SK-N-SH (cell line): ENCODE results near the gene FRMD4B. TPM values are rescaled to one million over a fixed set of nuclear protein-coding genes. Genes with fewer than 3 reads are reported as not detected.
A peak's percentile ranks its signal among the peaks of the same experiment; 100 is the strongest.

Experiments
- CTCF ChIA-PET: fragments of 300-600, 350-600 bp; formaldehyde crosslinking; extraction: SDS; loops from one replicate; lab custom pipeline; 2021; lab: Yijun Ruan, JAX
- POLR2A ChIA-PET: fragments of 350-600 bp; sonication (Branson Sonifier 250); formaldehyde crosslinking; extraction: SDS; loops from one replicate; lab custom pipeline; 2020; ENCODE audit warnings: antibody characterized with exemption, inconsistent platforms; lab: Yijun Ruan, JAX
- DNase-seq: peaks from one replicate; pipeline ENCODE4 v3.0.0; 2012
- H2AFZ ChIP-seq: fragments of 200-600 bp; sonication (generic); 2 replicates; pipeline ENCODE4 v1.8.1; 2016; ENCODE audit warnings: antibody characterized with exemption, mild to moderate bottlenecking, low read depth
- H3F3A ChIP-seq: fragments of 200-600 bp; sonication (generic); replicated peaks from 2 replicates; pipeline ENCODE3; 2016; ENCODE audit warnings: antibody characterized with exemption, mild to moderate bottlenecking; ENCODE audit not compliant: insufficient read depth
- H3K27ac ChIP-seq, 2 experiments: fragments of 200-500 bp in 1 of 2; fragments of 200-600 bp in 1 of 2; sonication (Bioruptor generic) in 1 of 2; sonication (generic), shearing (Covaris generic) in 1 of 2; 2 replicates each; pipeline versions ENCODE4 v1.5.1 to v1.6.1; 2014 to 2016; ENCODE audit warnings: low read depth in 2 of 2, inconsistent platforms in 1 of 2, low read length in 1 of 2, mild to moderate bottlenecking in 1 of 2, mixed read lengths in 1 of 2
- H3K27me3 ChIP-seq: fragments of 200-600 bp; sonication (generic), shearing (Covaris generic); 2 replicates; pipeline ENCODE4 v1.6.1; 2016; ENCODE audit warnings: mixed run types; ENCODE audit not compliant: insufficient read depth
- H3K36me3 ChIP-seq, 2 experiments: fragments of 200-500 bp in 1 of 2; fragments of 200-600 bp in 1 of 2; sonication (Bioruptor generic) in 1 of 2; sonication (generic) in 1 of 2; replicated peaks in 1 of 2; 2 replicates each; pipeline versions ENCODE3 to v1.5.1; 2014 to 2016; ENCODE audit warnings: low read length in 1 of 2, mild to moderate bottlenecking in 1 of 2; ENCODE audit not compliant: insufficient read depth in 2 of 2, control insufficient read depth in 1 of 2
- H3K4me1 ChIP-seq, 2 experiments: fragments of 200-500 bp in 1 of 2; fragments of 200-600 bp in 1 of 2; sonication (Bioruptor generic) in 1 of 2; sonication (generic), shearing (Covaris generic) in 1 of 2; 2 replicates each; pipeline versions ENCODE4 v1.5.1 to v1.6.1; 2014 to 2016; ENCODE audit warnings: low read depth in 1 of 2, low read length in 1 of 2, mixed run types in 1 of 2; ENCODE audit not compliant: insufficient read depth in 2 of 2, control insufficient read depth in 1 of 2
- H3K4me2 ChIP-seq: fragments of 200-600 bp; sonication (generic), shearing (Covaris generic); 2 replicates; pipeline ENCODE4 v1.6.1; 2017; ENCODE audit warnings: mixed run types
- H3K4me3 ChIP-seq, 2 experiments: fragments of 200-500 bp in 1 of 2; fragments of 200-600 bp in 1 of 2; sonication (Bioruptor generic) in 1 of 2; sonication (generic), shearing (Covaris generic) in 1 of 2; 2 replicates each; pipeline versions ENCODE4 v1.5.1 to v1.8.1; 2014 to 2016; ENCODE audit warnings: low read depth in 2 of 2, inconsistent platforms in 1 of 2, low read length in 1 of 2, mild to moderate bottlenecking in 1 of 2, mixed read lengths in 1 of 2, moderate library complexity in 1 of 2
- H3K79me2 ChIP-seq: fragments of 200-600 bp; sonication (generic); 2 replicates; pipeline ENCODE4 v1.8.1; 2017; ENCODE audit warnings: mild to moderate bottlenecking; ENCODE audit not compliant: insufficient read depth
- H3K9ac ChIP-seq: fragments of 200-600 bp; sonication (generic); 2 replicates; pipeline ENCODE4 v1.6.1; 2017; ENCODE audit warnings: mixed run types
- H3K9me2 ChIP-seq: fragments of 200-600 bp; sonication (generic); 2 replicates; pipeline ENCODE4 v1.6.1; 2017; ENCODE audit warnings: mixed run types
- H3K9me3 ChIP-seq: fragments of 200-600 bp; sonication (generic); 2 replicates; pipeline ENCODE4 v1.6.1; 2017; ENCODE audit warnings: mixed run types, mild to moderate bottlenecking, moderate library complexity
- H4K20me1 ChIP-seq: fragments of 200-600 bp; sonication (generic); 2 replicates; pipeline ENCODE4 v1.6.1; 2017; ENCODE audit warnings: mild to moderate bottlenecking, mixed run types; ENCODE audit not compliant: insufficient read depth
- CHD2 ChIP-seq: fragments of 150-350 bp; IDR thresholded peaks from 2 replicates; pipeline ENCODE4 v1.6.1; 2018; ENCODE audit warnings: low read length; ENCODE audit not compliant: partially characterized antibody
- EP300 ChIP-seq, 2 experiments: IDR thresholded peaks; 2 replicates each; pipeline versions ENCODE4 v1.4.0 to v1.6.1; 2012; ENCODE audit warnings: borderline replicate concordance in 1 of 2, low read depth in 1 of 2, low read length in 1 of 2
- FOSL2 ChIP-seq: IDR thresholded peaks from 2 replicates; pipeline ENCODE4 v1.4.0; 2012; ENCODE audit warnings: low read depth, mild to moderate bottlenecking, moderate library complexity, borderline replicate concordance
- FOXJ3 ChIP-seq: sonication (generic); formaldehyde crosslinking; IDR thresholded peaks from 2 replicates; pipeline ENCODE4 v1.5.1; 2020; ENCODE audit warnings: mild to moderate bottlenecking, missing genetic modification reagents
- FOXM1 ChIP-seq: IDR thresholded peaks from 2 replicates; pipeline ENCODE4 v1.4.0; 2012; ENCODE audit warnings: low read depth, mild to moderate bottlenecking
- GATA2 ChIP-seq: sonication (generic); formaldehyde crosslinking; IDR thresholded peaks from 2 replicates; pipeline ENCODE4 v1.5.0; 2020; ENCODE audit warnings: mild to moderate bottlenecking, missing genetic modification reagents
- IRF3 ChIP-seq: fragments of 150-350 bp; IDR thresholded peaks from 2 replicates; pipeline ENCODE4 v1.6.1; 2016; ENCODE audit warnings: mild to moderate bottlenecking, low read depth, low read length
- MEF2A ChIP-seq: IDR thresholded peaks from 2 replicates; pipeline ENCODE4 v1.4.0; 2012; ENCODE audit warnings: low read depth, borderline replicate concordance
- RAD21 ChIP-seq: IDR thresholded peaks from 2 replicates; pipeline ENCODE4 v1.6.1; 2012; ENCODE audit warnings: mild to moderate bottlenecking, low read length
- RCOR1 ChIP-seq: fragments of 150-350 bp; IDR thresholded peaks from 2 replicates; pipeline ENCODE4 v1.6.1; 2017; ENCODE audit warnings: antibody characterized with exemption, low read length
- REST ChIP-seq: IDR thresholded peaks from 2 replicates; pipeline ENCODE4 v1.6.1; 2012; ENCODE audit warnings: mild to moderate bottlenecking, low read depth, low read length, moderate library complexity
- RFX5 ChIP-seq: IDR thresholded peaks from 2 replicates; pipeline ENCODE4 v1.6.1; 2012; ENCODE audit warnings: mild to moderate bottlenecking, improper control_type of control experiment, low read length
- RXRA ChIP-seq: IDR thresholded peaks from 2 replicates; pipeline ENCODE4 v1.4.0; 2012; ENCODE audit warnings: low read depth, mild to moderate bottlenecking, borderline replicate concordance
- SIN3A ChIP-seq: IDR thresholded peaks from 2 replicates; pipeline ENCODE4 v1.6.1; 2012; ENCODE audit warnings: low read depth, mild to moderate bottlenecking, low read length, moderate library complexity, borderline replicate concordance
- TAF1 ChIP-seq: IDR thresholded peaks from 2 replicates; pipeline ENCODE4 v1.6.1; 2012; ENCODE audit warnings: low read depth, mild to moderate bottlenecking, low read length, moderate library complexity, borderline replicate concordance
- TCF12 ChIP-seq: IDR thresholded peaks from 2 replicates; pipeline ENCODE4 v1.4.0; 2012
- TEAD4 ChIP-seq: IDR thresholded peaks from 2 replicates; pipeline ENCODE4 v1.4.0; 2012; ENCODE audit warnings: mild to moderate bottlenecking, borderline replicate concordance; ENCODE audit not compliant: insufficient read depth
- USF1 ChIP-seq: IDR thresholded peaks from 2 replicates; pipeline ENCODE4 v1.4.0; 2012; ENCODE audit warnings: low read depth, borderline replicate concordance
- USF2 ChIP-seq: fragments of 150-350 bp; IDR thresholded peaks from 2 replicates; pipeline ENCODE4 v1.6.1; 2017; ENCODE audit warnings: antibody characterized with exemption, low read length, low read depth, borderline replicate concordance
- YY1 ChIP-seq: IDR thresholded peaks from 2 replicates; pipeline ENCODE4 v1.4.0; 2012; ENCODE audit warnings: low read depth, mild to moderate bottlenecking
- WGBS: methylation state at CpG from one replicate; pipeline ENCODE4 v1.1.6; 2017; ENCODE audit warnings: low lambda C conversion rate; 5-methylcytosine and 5-hydroxymethylcytosine counted together
- polyA plus RNA-seq, 3 experiments: library from polyadenylated mRNA; depleted of rRNA; stranded (reverse); fragments of >200 nt; gene quantifications; 2 replicates each; pipeline ENCODE4 v1.2.3, GENCODE V29; 2012

Gene FRMD4B
- polyA plus RNA-seq, 1 of the 3 experiments (the other 2 are of a cell fraction) = 0.53 TPM

DNA sequence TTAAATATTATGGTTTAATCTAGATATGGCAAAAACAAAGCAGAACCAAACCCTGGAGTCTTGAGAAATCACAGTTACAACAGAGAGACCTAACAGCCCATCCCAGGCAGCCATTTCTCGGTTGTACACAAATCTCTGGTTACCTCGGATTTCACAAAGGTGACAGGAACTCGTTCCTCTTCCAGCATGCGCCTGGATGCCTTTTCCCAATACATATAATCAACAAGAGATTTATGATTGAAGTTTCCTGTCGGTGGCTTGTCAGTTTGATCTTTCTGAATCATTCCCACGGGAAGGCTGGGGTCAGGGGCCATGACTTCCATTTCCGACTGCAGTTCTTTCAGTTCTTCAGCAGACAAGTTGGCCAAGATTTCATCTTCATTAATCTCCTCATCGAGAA, 263.9 kb downstream of the FRMD4B start:
- no peak for DNase-seq
- Histone ChIP-seq H3K79me2 (no peaks in the 10 kb centered on the region), H3K4me3 (no peak overlapping the region), H2AFZ (peak overlapping the region; percentile 14; the same call in 1 of the 2 replicates), H3F3A (no peaks in the 10 kb centered on the region), H3K4me1 (no peaks in the 10 kb centered on the region), H3K9me2 (no peaks in the 10 kb centered on the region), H3K27me3 (no peaks in the 10 kb centered on the region), H4K20me1 (no peaks in the 10 kb centered on the region), H3K36me3 (no peaks in the 10 kb centered on the region), H3K9me3 (no peaks in the 10 kb centered on the region), H3K9ac (no peak overlapping the region), H3K4me2 (no peak overlapping the region), H3K27ac (no peak overlapping the region)
- ChIA-PET POLR2A (no interaction called here), CTCF (interaction anchor here (0.6 to 6.7 kb wide), 16 partner anchors 8 to 560 kb away, joined by 3 to 58 read pairs (median 5); no protein-coding TSS in a partner anchor)
- TF ChIP-seq USF2 (no peak), MEF2A (no peak), RXRA (no peak), CHD2 (no peak), TEAD4 (no peak), YY1 (no peak), RCOR1 (no peak), SIN3A (no peak), FOXJ3 (CRISPR knock-in tag) (no peak), USF1 (no peak), FOXM1 (no peak), RAD21 (no peak), EP300 (IDR thresholded peaks at IDR 0.05; ENCODE audit: borderline replicate concordance in 1 of 2, low read depth in 1 of 2, low read length in 1 of 2) (no peak), FOSL2 (no peak)
- WGBS = 71% methylated on average over 8 of the region's 8 CpGs

- no peaks in the 10 kb centered on the region for H3K79me2 ChIP-seq
- H3K4me3 ChIP-seq = no peak overlapping the region
- H3K4me1 ChIP-seq = no peaks in the 10 kb centered on the region
- ChIA-PET CTCF (interaction anchor here (0.6 to 6.7 kb wide), 42 partner anchors 9 to 864 kb away, joined by 3 to 58 read pairs (median 5); partner anchors contain the start of gene ARL6IP5), POLR2A (no interaction called here)
- H3K9ac ChIP-seq = no peak overlapping the region
- H3K27me3 ChIP-seq = no peaks in the 10 kb centered on the region
- WGBS = 70% methylated on average over 6 of the region's 6 CpGs
- H3K4me2 ChIP-seq = no peak overlapping the region
- H3K27ac ChIP-seq = no peak overlapping the region
- H3F3A ChIP-seq = no peaks in the 10 kb centered on the region
- H3K9me2 ChIP-seq = no peaks in the 10 kb centered on the region
- peak overlapping the region; percentile 14; the same call in 1 of the 2 replicates for H2AFZ ChIP-seq
- H3K36me3 ChIP-seq = no peaks in the 10 kb centered on the region
- H3K9me3 ChIP-seq = no peaks in the 10 kb centered on the region
- no peak for DNase-seq
- no peaks in the 10 kb centered on the region for H4K20me1 ChIP-seq
- TF ChIP-seq IRF3 = no peak
- no peak for TF ChIP-seq FOXM1
- TF ChIP-seq GATA2 (CRISPR knock-in tag) = no peak
- TF ChIP-seq FOSL2 = no peak
- no peak for TF ChIP-seq TCF12
- TF ChIP-seq REST = no peak
- no peak for TF ChIP-seq CHD2
- TF ChIP-seq RAD21 = no peak
- TF ChIP-seq RFX5 = no peak
- no peak for TF ChIP-seq FOXJ3 (CRISPR knock-in tag)
- no peak for TF ChIP-seq TAF1
- no peak for TF ChIP-seq TEAD4
These were observed 264.4 kb downstream of the FRMD4B start for GRCh38 chr3:69121513-69121912.
